Breast epithelium (tissue), 4 donors: ENCODE data around the gene FOXN4. TPM values are rescaled to one million over a fixed set of nuclear protein-coding genes. Genes with fewer than 3 reads are reported as not detected.

Source experiments
- DNase-seq, 2 donors: peaks; one replicate each; pipeline ENCODE4 v3.0.0-alpha.2; 2019; ENCODE audit warnings: low spot score in 2 of 2
- H3K27ac ChIP-seq, 2 donors: fragments of 200-600 bp; sonication (generic) in 1 of 2; one replicate each; pipeline ENCODE4 v1.5.1; 2016 to 2019; ENCODE audit warnings: mild to moderate bottlenecking in 1 of 2
- H3K27me3 ChIP-seq, 2 donors: fragments of 200-600 bp; sonication (generic) in 1 of 2; one replicate each; pipeline versions ENCODE4 v1.5.1 to v1.6.0; 2017 to 2019; ENCODE audit warnings: control low read depth in 1 of 2, mild to moderate bottlenecking in 1 of 2
- H3K36me3 ChIP-seq: fragments of 200-600 bp; one replicate; pipeline ENCODE4 v1.5.1; 2019
- H3K4me1 ChIP-seq, 2 donors: fragments of 200-600 bp; sonication (generic); one replicate each; pipeline ENCODE4 v1.5.1; 2016 to 2019; ENCODE audit warnings: control low read depth in 1 of 2
- H3K4me3 ChIP-seq, 3 donors: fragments of 200-600 bp; sonication (generic); 1 replicate in 2 of 3; 2 replicates in 1 of 3; pipeline ENCODE4 v1.5.1; 2016 to 2019; ENCODE audit warnings: mild to moderate bottlenecking in 3 of 3, moderate library complexity in 2 of 3
- H3K9me3 ChIP-seq, 2 donors: fragments of 200-600 bp; sonication (generic) in 1 of 2; one replicate each; pipeline ENCODE4 v1.5.1; 2016 to 2019; ENCODE audit warnings: control low read depth in 1 of 2
- POLR2A ChIP-seq: fragments of 450-650 bp; IDR thresholded peaks from one replicate; pipeline ENCODE4 v1.6.1; 2016; ENCODE audit warnings: antibody characterized with exemption, mild to moderate bottlenecking, moderate library complexity
- POLR2AphosphoS5 ChIP-seq, 3 donors: sonication (generic); formaldehyde crosslinking; IDR thresholded peaks; one replicate each; pipeline ENCODE4 v1.6.1; 2017; ENCODE audit warnings: antibody characterized with exemption in 3 of 3
- intact Hi-C: fragments of 100-400 bp; cut with DNase I; formaldehyde crosslinking; loops from one replicate; pipeline ENCODE4 v1.15.1; 2023; ENCODE audit warnings: low total_unique reads
- total RNA-seq, 3 donors: library from RNA; depleted of rRNA; stranded (reverse); fragments of >200 nt; gene quantifications; one replicate each; pipeline ENCODE4 v1.1.0, GENCODE V29; 2016
- TF ChIP-seq, protein P1 (sequence below), 3 donors: fragments of 450-650 bp; IDR thresholded peaks; one replicate each; pipeline ENCODE4 v1.5.1; 2016 to 2017; ENCODE audit warnings: antibody characterized with exemption in 3 of 3, mild to moderate bottlenecking in 3 of 3, moderate library complexity in 3 of 3

FOXN4 gene
- total RNA-seq, 3 donors from 2014 or later, result not detected

DNA sequence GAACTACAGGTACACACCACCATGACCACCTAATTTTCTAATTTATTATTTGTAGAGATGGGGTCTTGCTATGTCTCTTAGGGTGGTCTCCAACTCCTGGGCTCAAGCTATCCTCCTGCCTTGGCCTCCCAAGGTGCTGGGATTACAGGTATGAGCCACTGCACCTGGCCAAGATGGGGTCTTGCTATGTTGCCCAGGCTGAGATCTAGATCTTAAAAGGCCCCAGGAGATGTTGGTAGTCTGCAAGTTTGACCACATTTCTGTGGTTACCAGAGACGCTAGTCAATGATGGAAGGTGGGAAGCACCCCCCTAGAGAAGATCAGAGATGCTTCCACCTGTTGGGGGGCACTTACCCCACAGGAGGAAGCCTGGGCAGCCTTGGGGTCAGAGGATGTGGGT is 34.7 kb downstream of the FOXN4 start:
- intact Hi-C loops, result no loop called here
- Histone ChIP-seq H3K36me3 (no peaks in the 10 kb centered on the region), H3K27me3 (no peaks in the 10 kb centered on the region), H3K4me3 (no peak overlapping the region), H3K4me1 (no peaks in the 10 kb centered on the region), H3K27ac (no peak overlapping the region), H3K9me3 (peaks cover 3 to 11% of the 10 kb centered on the region in 2 donors)
- no peak for DNase-seq
- TF ChIP-seq POLR2AphosphoS5 (IDR thresholded peaks at IDR 0.05) (no peak), POLR2A (no peak)
- TF ChIP-seq, protein P1, sequence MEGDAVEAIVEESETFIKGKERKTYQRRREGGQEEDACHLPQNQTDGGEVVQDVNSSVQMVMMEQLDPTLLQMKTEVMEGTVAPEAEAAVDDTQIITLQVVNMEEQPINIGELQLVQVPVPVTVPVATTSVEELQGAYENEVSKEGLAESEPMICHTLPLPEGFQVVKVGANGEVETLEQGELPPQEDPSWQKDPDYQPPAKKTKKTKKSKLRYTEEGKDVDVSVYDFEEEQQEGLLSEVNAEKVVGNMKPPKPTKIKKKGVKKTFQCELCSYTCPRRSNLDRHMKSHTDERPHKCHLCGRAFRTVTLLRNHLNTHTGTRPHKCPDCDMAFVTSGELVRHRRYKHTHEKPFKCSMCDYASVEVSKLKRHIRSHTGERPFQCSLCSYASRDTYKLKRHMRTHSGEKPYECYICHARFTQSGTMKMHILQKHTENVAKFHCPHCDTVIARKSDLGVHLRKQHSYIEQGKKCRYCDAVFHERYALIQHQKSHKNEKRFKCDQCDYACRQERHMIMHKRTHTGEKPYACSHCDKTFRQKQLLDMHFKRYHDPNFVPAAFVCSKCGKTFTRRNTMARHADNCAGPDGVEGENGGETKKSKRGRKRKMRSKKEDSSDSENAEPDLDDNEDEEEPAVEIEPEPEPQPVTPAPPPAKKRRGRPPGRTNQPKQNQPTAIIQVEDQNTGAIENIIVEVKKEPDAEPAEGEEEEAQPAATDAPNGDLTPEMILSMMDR (IDR thresholded peaks at IDR 0.05), result no peak

DNA sequence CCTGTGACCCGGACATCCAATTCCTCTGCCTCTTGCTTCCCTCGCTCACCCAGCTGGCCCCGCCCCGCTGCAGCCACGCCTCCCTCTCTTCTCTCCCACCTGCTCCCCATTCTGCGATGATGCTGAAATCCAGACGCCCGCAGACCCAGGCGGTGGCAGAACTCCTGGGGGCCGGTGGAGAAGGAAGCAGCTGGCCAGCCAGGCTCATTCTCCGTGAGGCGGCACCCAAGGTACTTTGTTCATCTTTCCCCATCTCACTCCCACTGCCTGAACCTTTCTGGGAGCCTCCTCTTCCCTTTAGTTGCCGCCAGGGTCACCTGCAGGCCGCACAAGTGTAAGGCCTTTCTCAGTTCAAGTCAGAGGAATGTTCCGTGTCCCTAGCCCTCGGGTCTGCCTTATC is 35.7 kb downstream of the FOXN4 start:
- H3K36me3 ChIP-seq, result no peaks in the 10 kb centered on the region
- no peak overlapping the region for H3K4me3 ChIP-seq
- intact Hi-C loops, result no loop called here
- no peak overlapping the region for H3K27ac ChIP-seq
- no peaks in the 10 kb centered on the region for H3K4me1 ChIP-seq
- DNase-seq, result no peak
- no peaks in the 10 kb centered on the region for H3K27me3 ChIP-seq
- peaks cover 3 to 11% of the 10 kb centered on the region in 2 donors for H3K9me3 ChIP-seq
- TF ChIP-seq, protein P1 (IDR thresholded peaks at IDR 0.05), result no peak
- TF ChIP-seq POLR2A, result no peak
- TF ChIP-seq POLR2AphosphoS5 (IDR thresholded peaks at IDR 0.05), result no peak

DNA sequence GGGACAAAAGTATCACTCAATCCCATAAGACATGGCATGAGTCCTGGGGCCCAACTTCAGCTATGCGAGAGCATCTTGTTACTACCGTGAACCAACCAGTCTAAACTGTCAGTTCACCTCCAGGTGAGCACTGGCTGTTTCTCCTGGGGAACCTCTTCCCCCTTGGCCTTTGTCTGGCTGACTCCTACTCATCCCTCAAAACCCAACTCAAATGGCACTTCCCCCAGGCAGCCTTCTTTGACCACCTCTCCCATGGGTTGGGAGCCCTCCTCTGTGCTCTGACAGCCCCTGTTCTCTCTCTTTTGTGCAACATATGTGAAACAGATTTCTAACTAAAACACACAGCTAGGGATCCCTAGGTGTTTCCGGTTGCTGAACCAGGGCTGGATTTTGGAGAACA is 37.7 kb downstream of the FOXN4 start:
- Histone ChIP-seq H3K27ac (no peak overlapping the region), H3K9me3 (peaks cover 3 to 11% of the 10 kb centered on the region in 2 donors), H3K4me1 (no peaks in the 10 kb centered on the region), H3K27me3 (no peaks in the 10 kb centered on the region), H3K36me3 (peaks cover 5% of the 10 kb centered on the region), H3K4me3 (no peak overlapping the region)
- intact Hi-C loops, result no loop called here
- TF ChIP-seq POLR2A (no peak), POLR2AphosphoS5 (IDR thresholded peaks at IDR 0.05) (no peak)
- TF ChIP-seq, protein P1 (IDR thresholded peaks at IDR 0.05), result no peak
- no peak for DNase-seq

DNA sequence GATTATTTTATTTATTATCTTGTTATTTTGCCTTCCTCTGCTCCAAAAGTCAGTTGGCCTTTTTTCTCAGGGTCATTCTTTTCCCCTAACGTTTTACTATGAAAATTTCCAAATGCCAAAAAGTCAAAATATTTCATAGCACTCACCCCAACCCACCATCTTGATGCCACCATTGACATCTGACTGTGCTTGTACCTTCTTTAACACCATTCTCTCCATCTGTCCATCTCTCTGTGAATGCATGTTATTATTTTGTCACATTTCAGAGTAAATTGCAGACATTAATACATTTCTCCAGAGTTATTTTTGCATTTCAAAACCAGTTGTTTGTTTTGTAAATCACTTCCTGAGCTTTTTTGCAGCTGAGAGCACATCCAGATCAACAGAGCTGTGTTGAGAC is 38.6 kb downstream of the FOXN4 start:
- H3K4me3 ChIP-seq, result no peak overlapping the region
- DNase-seq, result no peak
- TF ChIP-seq POLR2A (no peak), POLR2AphosphoS5 (IDR thresholded peaks at IDR 0.05) (no peak)
- TF ChIP-seq, protein P1 (IDR thresholded peaks at IDR 0.05), result no peak
- no peaks in the 10 kb centered on the region for H3K4me1 ChIP-seq
- peaks cover 3 to 11% of the 10 kb centered on the region in 2 donors for H3K9me3 ChIP-seq
- intact Hi-C loops, result no loop called here
- H3K36me3 ChIP-seq, result peaks cover 8% of the 10 kb centered on the region
- no peaks in the 10 kb centered on the region for H3K27me3 ChIP-seq
- no peak overlapping the region for H3K27ac ChIP-seq

DNA sequence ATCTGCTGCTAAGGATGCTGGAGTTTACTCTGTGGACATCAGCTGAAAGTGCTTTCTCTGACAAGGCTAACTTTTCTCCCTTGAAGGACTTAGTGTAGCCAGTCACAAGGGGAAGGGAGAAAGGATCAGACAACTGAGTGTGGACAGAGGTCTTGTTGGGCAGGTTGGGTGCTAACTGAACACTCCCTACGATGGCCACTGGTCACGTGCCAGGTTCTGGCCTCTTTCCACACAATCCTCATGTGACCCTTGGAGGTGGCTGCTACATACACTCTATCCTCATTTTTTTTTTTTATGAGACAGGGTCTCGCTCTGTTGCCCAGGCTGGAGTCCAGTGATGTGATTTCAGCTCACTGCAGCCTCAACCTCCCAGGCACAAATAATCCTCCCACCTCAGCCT is 39.7 kb downstream of the FOXN4 start:
- DNase-seq, result no peak
- intact Hi-C loops, result no loop called here
- H3K4me3 ChIP-seq, result no peak overlapping the region
- H3K4me1 ChIP-seq, result no peaks in the 10 kb centered on the region
- peaks cover 3 to 11% of the 10 kb centered on the region in 2 donors for H3K9me3 ChIP-seq
- no peak overlapping the region for H3K27ac ChIP-seq
- TF ChIP-seq, protein P1 (IDR thresholded peaks at IDR 0.05), result no peak
- TF ChIP-seq POLR2AphosphoS5 (IDR thresholded peaks at IDR 0.05) (no peak), POLR2A (no peak)
- peaks cover 14% of the 10 kb centered on the region for H3K36me3 ChIP-seq
- H3K27me3 ChIP-seq, result no peaks in the 10 kb centered on the region
